CD4-positive, CD25-positive, alpha-beta regulatory T cell (primary cell): ENCODE measurements around the gene KCNJ15. TPM values are rescaled to one million over a fixed set of nuclear protein-coding genes. Genes with fewer than 3 reads are reported as not detected.

Source experiments
- ATAC-seq, 2 donors: fragments of 150-1000 bp; cut with Tn5 transposase; one replicate each; pipeline ENCODE4 v1.10.0; 2021; ENCODE audit warnings: low read depth in 2 of 2, moderate number of reproducible peaks in 2 of 2, moderate library complexity in 1 of 2
- DNase-seq, 3 donors: peaks; one replicate each; pipeline versions ENCODE4 v3.0.0 to v3.0.0-alpha.2; 2012 to 2022; ENCODE audit warnings: mixed read lengths in 1 of 3
- H3K27ac ChIP-seq: one replicate; pipeline ENCODE4 v1.7.0; 2013; ENCODE audit warnings: mild to moderate bottlenecking, low read length; ENCODE audit not compliant: insufficient read depth, poor library complexity, severe bottlenecking
- H3K27me3 ChIP-seq: one replicate; pipeline ENCODE4 v1.7.0; 2013; ENCODE audit warnings: low read length; ENCODE audit not compliant: control insufficient read depth, insufficient read depth
- H3K36me3 ChIP-seq: one replicate; pipeline ENCODE4 v1.7.0; 2013; ENCODE audit warnings: mild to moderate bottlenecking, low read length, moderate library complexity; ENCODE audit not compliant: control insufficient read depth, insufficient read depth
- H3K4me1 ChIP-seq: 2 replicates; pipeline ENCODE4 v1.7.0; 2013; ENCODE audit warnings: mild to moderate bottlenecking, low read length; ENCODE audit not compliant: insufficient read depth, control insufficient read depth, poor library complexity, severe bottlenecking
- H3K4me3 ChIP-seq: one replicate; pipeline ENCODE4 v1.7.0; 2013; ENCODE audit warnings: low read depth, mild to moderate bottlenecking, low read length, moderate library complexity
- H3K9me3 ChIP-seq, 2 experiments: 1 replicate in 1 of 2; 2 replicates in 1 of 2; pipeline ENCODE4 v1.7.0; 2013; ENCODE audit warnings: low read length in 2 of 2, mild to moderate bottlenecking in 1 of 2, moderate library complexity in 1 of 2; ENCODE audit not compliant: control insufficient read depth in 2 of 2
- H3K27ac Mint-ChIP-seq, 3 donors: one replicate each; pipeline ENCODE4 v1.8.0; 2020 to 2022; ENCODE audit warnings: mild to moderate bottlenecking in 3 of 3, mixed read lengths in 3 of 3, moderate library complexity in 2 of 3
- H3K27me3 Mint-ChIP-seq: one replicate; pipeline ENCODE4 v1.8.0; 2022; ENCODE audit warnings: mild to moderate bottlenecking, mixed read lengths
- H3K36me3 Mint-ChIP-seq: one replicate; pipeline ENCODE4 v1.8.0; 2020; ENCODE audit warnings: mixed read lengths
- H3K4me1 Mint-ChIP-seq, 4 donors: one replicate each; pipeline ENCODE4 v1.8.0; 2020 to 2022; ENCODE audit warnings: mixed read lengths in 4 of 4, mild to moderate bottlenecking in 1 of 4
- H3K4me3 Mint-ChIP-seq, 4 donors: one replicate each; pipeline ENCODE4 v1.8.0; 2020 to 2022; ENCODE audit warnings: mild to moderate bottlenecking in 4 of 4, mixed read lengths in 4 of 4, moderate library complexity in 3 of 4
- H3K9me3 Mint-ChIP-seq, 7 donors: one replicate each; pipeline ENCODE4 v1.8.0; 2020 to 2022; ENCODE audit warnings: mixed read lengths in 7 of 7, mild to moderate bottlenecking in 3 of 7, moderate library complexity in 2 of 7
- polyA plus RNA-seq, 4 donors: library from polyadenylated mRNA; unstranded; fragments of 300-500 nt; fragmentation: Illumina TruSeq; gene quantifications; one replicate each; pipeline ENCODE4 v1.2.3, GENCODE V29; 2021
- total RNA-seq: library from RNA; stranded (reverse); gene quantifications from one replicate; pipeline ENCODE4 v1.2.3, GENCODE V29; 2022

The KCNJ15 gene
- total and polyA plus RNA-seq, 5 donors from 2014 or later: 0.10 TPM; not detected in 4

DNA sequence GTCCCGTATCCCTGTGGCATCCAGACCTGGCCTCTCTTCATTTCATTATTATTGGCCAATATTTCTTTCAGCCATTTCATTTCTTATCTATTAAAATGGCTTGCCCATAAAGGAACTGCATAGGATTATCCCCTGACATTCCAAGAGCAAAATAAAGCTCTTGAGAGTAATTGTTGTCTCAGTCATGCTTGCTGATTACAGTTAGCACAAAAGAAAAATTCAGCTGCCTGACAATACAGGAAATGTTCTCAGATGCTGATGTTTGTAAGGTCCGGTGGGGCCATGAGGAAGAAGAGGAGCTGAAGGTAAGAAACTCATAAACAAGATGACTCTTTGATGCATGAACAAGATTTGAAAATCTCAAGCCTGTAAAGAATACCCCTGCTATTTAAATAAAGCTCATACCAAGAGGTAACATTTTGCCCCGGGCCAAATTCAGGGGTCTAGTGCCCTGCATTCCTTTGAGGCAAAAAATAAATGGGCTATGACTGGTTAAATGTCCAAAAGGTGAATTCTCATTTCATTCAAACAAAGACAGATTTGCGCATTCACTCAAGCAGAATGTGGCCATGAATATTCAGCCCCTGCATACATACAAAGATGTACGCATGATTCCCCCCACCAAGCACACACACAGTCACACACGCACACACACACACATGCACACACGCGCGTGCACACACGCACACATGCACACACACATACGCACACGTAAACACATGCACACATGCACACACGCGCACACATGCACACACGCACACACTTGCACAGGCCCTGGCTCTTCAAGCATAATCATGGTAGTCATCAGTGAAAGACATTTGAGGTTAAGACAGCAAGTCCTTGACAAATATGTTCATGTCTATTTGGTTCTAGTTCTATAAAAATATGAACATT, 44.8 kb downstream of the KCNJ15 start:
- H3K4me3 Mint-ChIP-seq: no peak overlapping the region
- Histone ChIP-seq H3K27ac (no peak overlapping the region), H3K4me1 (no peaks in the 10 kb centered on the region), H3K4me3 (no peak overlapping the region), H3K36me3 (no peaks in the 10 kb centered on the region), H3K9me3 (no peaks in the 10 kb centered on the region), H3K27me3 (no peaks in the 10 kb centered on the region)
- H3K27ac Mint-ChIP-seq: no peak overlapping the region
- no peaks in the 10 kb centered on the region for H3K4me1 Mint-ChIP-seq
- H3K36me3 Mint-ChIP-seq: no peaks in the 10 kb centered on the region
- no peak for DNase-seq
- no peak for ATAC-seq
- peaks cover 0 to 3% (median 0%) of the 10 kb centered on the region in 7 donors for H3K9me3 Mint-ChIP-seq
- peaks cover 13% of the 10 kb centered on the region for H3K27me3 Mint-ChIP-seq

DNA sequence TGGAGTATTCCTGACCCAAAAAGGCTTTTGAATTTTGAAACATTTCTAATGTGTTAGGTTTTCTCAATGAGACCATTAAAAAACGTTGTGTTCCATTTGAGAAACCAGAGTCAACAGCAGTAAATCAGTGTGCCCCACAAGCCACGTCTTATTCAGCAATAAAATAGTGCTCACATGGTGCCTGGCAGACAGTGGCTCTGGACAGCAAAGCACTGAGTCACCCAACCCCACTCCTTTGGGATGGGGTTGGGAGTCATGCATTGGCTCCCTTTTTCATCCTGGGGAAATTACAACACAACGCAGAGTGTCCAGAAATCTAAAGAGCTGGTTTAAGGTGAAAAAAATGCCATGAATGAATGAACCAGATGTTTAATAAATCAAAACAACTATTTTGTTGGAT, 46.5 kb downstream of the KCNJ15 start:
- H3K27ac Mint-ChIP-seq: no peak overlapping the region

DNA sequence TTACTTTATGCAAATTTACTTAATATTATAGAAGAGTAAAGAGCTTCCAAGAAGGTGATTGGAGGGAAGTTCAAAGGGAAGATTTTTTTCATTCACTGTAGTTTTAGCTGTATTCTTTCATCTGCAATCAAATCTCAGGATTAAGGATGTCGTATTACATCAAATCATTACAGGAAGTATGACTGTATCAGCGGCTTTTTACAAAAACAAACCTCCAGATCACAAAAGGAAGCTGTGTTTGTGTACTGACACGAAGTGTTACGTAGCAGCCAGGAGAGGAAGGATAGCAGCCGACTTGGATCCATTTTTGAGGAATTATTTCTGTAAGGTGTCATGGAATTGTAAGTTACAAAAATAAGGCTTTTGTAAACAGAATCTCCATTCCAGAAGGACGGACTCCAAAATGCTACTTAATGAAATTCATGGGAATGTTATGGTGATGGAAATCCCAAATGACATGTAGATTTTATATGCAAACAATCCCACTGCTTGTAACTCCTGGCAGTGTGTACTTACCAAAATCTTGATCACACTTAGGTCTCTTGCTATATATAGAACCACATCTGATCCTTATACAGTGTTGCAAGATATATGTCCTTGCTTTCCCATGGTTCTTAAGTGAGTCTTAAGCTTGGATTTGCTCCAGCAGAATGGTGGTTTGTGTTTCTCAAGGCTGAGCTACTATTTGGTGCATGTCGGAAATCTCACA, 49.8 kb downstream of the KCNJ15 start:
- Histone ChIP-seq H3K36me3 (no peaks in the 10 kb centered on the region), H3K27me3 (no peaks in the 10 kb centered on the region), H3K4me1 (no peaks in the 10 kb centered on the region), H3K27ac (no peak overlapping the region), H3K4me3 (no peak overlapping the region), H3K9me3 (no peaks in the 10 kb centered on the region)
- no peaks in the 10 kb centered on the region for H3K27me3 Mint-ChIP-seq
- ATAC-seq (no peak), DNase-seq (no peak)
- H3K4me1 Mint-ChIP-seq: no peaks in the 10 kb centered on the region
- H3K27ac Mint-ChIP-seq: no peak overlapping the region
- peaks cover 0 to 3% (median 0%) of the 10 kb centered on the region in 7 donors for H3K9me3 Mint-ChIP-seq
- H3K4me3 Mint-ChIP-seq: no peak overlapping the region
- no peaks in the 10 kb centered on the region for H3K36me3 Mint-ChIP-seq

More for the DNA sequence above, 46.5 kb downstream of the KCNJ15 start:
- Mint-ChIP-seq H3K4me3 (no peak overlapping the region), H3K4me1 (no peaks in the 10 kb centered on the region), H3K9me3 (peaks cover 0 to 3% (median 0%) of the 10 kb centered on the region in 7 donors), H3K27me3 (peaks cover 9% of the 10 kb centered on the region), H3K36me3 (no peaks in the 10 kb centered on the region)
- H3K27ac ChIP-seq: no peak overlapping the region
- no peak for ATAC-seq
- H3K36me3 ChIP-seq: no peaks in the 10 kb centered on the region
- no peaks in the 10 kb centered on the region for H3K27me3 ChIP-seq
- no peak for DNase-seq
- H3K9me3 ChIP-seq: no peaks in the 10 kb centered on the region
- no peaks in the 10 kb centered on the region for H3K4me1 ChIP-seq
- no peak overlapping the region for H3K4me3 ChIP-seq

- peaks cover 0 to 3% (median 0%) of the 10 kb centered on the region in 7 donors for H3K9me3 Mint-ChIP-seq
- H3K27me3 ChIP-seq: no peaks in the 10 kb centered on the region
- H3K27ac Mint-ChIP-seq: no peak overlapping the region
- H3K27ac ChIP-seq: no peak overlapping the region
- H3K36me3 ChIP-seq: no peaks in the 10 kb centered on the region
- H3K4me1 ChIP-seq: no peaks in the 10 kb centered on the region
- H3K4me1 Mint-ChIP-seq: no peaks in the 10 kb centered on the region
- H3K9me3 ChIP-seq: no peaks in the 10 kb centered on the region
- no peak overlapping the region for H3K4me3 ChIP-seq
- no peak overlapping the region for H3K4me3 Mint-ChIP-seq
- DNase-seq (no peak), ATAC-seq (no peak)
- no peaks in the 10 kb centered on the region for H3K27me3 Mint-ChIP-seq
- H3K36me3 Mint-ChIP-seq: no peaks in the 10 kb centered on the region
Observed at GRCh38 chr21:38307771-38308531, 51.2 kb downstream of the KCNJ15 start.

DNA sequence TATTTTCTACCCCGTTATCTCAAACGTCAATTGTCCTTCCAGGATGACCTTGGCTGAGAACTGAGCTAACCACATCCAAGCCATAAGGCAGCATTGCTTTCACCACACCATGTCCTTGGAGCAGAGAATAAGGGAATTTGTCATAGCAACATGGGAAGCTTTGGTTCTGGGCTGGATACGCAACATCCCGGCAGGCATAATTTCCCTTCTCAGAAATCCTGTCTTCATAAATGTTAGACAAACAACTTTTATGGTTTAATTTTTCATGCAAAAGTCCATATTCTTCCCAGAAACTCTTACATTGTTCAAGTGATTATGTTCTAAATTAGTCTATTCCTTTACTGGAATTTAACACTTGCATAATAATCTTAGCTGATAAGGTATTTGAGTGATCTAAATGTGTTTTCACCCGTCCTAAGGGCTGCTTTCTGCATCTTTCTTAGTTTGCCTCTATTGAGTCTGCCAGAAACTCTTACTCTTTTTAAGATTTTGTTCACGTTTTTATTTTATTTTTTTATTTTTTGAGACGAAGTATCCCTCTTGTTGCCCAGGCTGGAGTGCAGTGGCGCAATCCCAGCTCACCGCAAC, 51.8 kb downstream of the KCNJ15 start:
- H3K36me3 Mint-ChIP-seq: no peaks in the 10 kb centered on the region
- Histone ChIP-seq H3K4me1 (no peaks in the 10 kb centered on the region), H3K4me3 (no peak overlapping the region), H3K27me3 (no peaks in the 10 kb centered on the region), H3K9me3 (no peaks in the 10 kb centered on the region), H3K27ac (no peak overlapping the region), H3K36me3 (no peaks in the 10 kb centered on the region)
- H3K4me1 Mint-ChIP-seq: no peaks in the 10 kb centered on the region
- H3K9me3 Mint-ChIP-seq: peaks cover 0 to 3% (median 0%) of the 10 kb centered on the region in 7 donors
- H3K4me3 Mint-ChIP-seq: no peak overlapping the region
- DNase-seq (no peak), ATAC-seq (no peak)
- H3K27me3 Mint-ChIP-seq: peaks cover 5% of the 10 kb centered on the region
- no peak overlapping the region for H3K27ac Mint-ChIP-seq

GRCh38 chr21:38310646-38311485, 54.1 kb downstream of the KCNJ15 start:
- H3K4me1 Mint-ChIP-seq: no peaks in the 10 kb centered on the region
- peaks cover 0 to 2% (median 0%) of the 10 kb centered on the region in 7 donors for H3K9me3 Mint-ChIP-seq
- no peaks in the 10 kb centered on the region for H3K9me3 ChIP-seq
- no peaks in the 10 kb centered on the region for H3K4me1 ChIP-seq
- H3K36me3 ChIP-seq: no peaks in the 10 kb centered on the region
- no peak overlapping the region for H3K4me3 ChIP-seq
- no peak overlapping the region for H3K27ac Mint-ChIP-seq
- no peaks in the 10 kb centered on the region for H3K36me3 Mint-ChIP-seq
- H3K27ac ChIP-seq: no peak overlapping the region
- DNase-seq: no peak
- peaks cover 7% of the 10 kb centered on the region for H3K27me3 Mint-ChIP-seq
- ATAC-seq: no peak
- no peak overlapping the region for H3K4me3 Mint-ChIP-seq
- no peaks in the 10 kb centered on the region for H3K27me3 ChIP-seq

GRCh38 chr21:38311765-38312164, 55.0 kb downstream of the KCNJ15 start:
- Mint-ChIP-seq H3K36me3 (no peaks in the 10 kb centered on the region), H3K9me3 (peaks cover 0 to 2% (median 0%) of the 10 kb centered on the region in 7 donors), H3K27ac (no peak overlapping the region), H3K4me3 (no peak overlapping the region), H3K4me1 (no peaks in the 10 kb centered on the region), H3K27me3 (peaks cover 7% of the 10 kb centered on the region)
- H3K4me1 ChIP-seq: no peaks in the 10 kb centered on the region
- H3K27me3 ChIP-seq: no peaks in the 10 kb centered on the region
- no peaks in the 10 kb centered on the region for H3K36me3 ChIP-seq
- no peak for DNase-seq
- H3K27ac ChIP-seq: no peak overlapping the region
- ATAC-seq: no peak
- H3K4me3 ChIP-seq: no peak overlapping the region
- no peaks in the 10 kb centered on the region for H3K9me3 ChIP-seq
